ENCODE measurements around the gene RNF186. TPM values are rescaled to one million over a fixed set of nuclear protein-coding genes. Genes with fewer than 3 reads are reported as not detected.
A peak's percentile ranks its signal among the peaks of the same experiment; 100 is the strongest.

RNF186 gene
- total RNA-seq, 2 donors from 2014 or later = not detected

GRCh38 chr1:19771350-19771749, 43.7 kb downstream of the RNF186 start:
- intact Hi-C loops (cut with DNase I) = no loop called here
- peak; percentile 70 for DNase-seq (ENCODE audit: low spot score)

- no peak for DNase-seq (ENCODE audit: low spot score)
- intact Hi-C loops (cut with DNase I) = no loop called here
Observed at GRCh38 chr1:19770436-19771190, 44.5 kb downstream of the RNF186 start.

DNA sequence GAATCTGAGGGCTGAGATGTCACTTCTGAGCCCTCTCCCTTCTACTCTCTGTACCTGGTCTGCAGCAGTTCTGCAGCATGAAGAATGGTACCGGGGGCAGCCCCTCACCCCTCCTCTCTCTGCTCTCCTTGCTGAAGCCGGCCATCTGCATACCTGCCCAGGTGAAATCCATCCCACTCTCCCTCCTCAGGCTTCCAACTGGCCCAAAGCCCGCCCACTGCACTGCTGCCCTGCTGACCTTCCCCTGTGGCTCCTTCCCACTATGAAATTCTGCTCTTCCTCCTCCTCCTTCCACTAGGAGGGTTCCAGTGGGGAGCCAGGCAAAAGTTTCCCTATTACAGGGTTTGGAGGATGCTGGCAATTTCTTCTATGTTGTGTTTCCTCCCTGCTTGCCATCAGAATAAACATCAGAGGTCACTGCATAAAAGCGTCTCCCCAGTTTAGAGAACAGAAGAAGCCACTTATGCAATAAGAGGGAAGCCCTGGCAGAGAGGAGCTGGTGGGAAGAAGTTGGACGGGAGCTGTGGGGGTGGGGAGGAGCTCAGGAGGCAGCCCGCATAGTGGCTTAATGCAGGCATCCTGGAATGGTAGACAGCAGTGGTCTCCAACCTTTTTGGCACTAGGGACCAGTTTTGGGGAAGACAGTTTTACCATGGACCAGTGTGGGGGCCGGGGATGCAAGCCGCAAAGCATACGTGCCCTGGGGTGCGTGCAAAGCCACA, 45.7 kb downstream of the RNF186 start:
- intact Hi-C loops (cut with DNase I) = no loop called here
- peak; percentile 48 for DNase-seq (ENCODE audit: low spot score)

- intact Hi-C loops (cut with DNase I) = no loop called here
- peak; percentile 65 for DNase-seq (ENCODE audit: low spot score)
Observed at GRCh38 chr1:19768353-19769210, 46.5 kb downstream of the RNF186 start.

GRCh38 chr1:19765623-19766022, 49.5 kb downstream of the RNF186 start:
- intact Hi-C loops (cut with DNase I) = no loop called here
- DNase-seq (ENCODE audit: low spot score) = peak; percentile 11

GRCh38 chr1:19764848-19765247, 50.2 kb downstream of the RNF186 start:
- DNase-seq (ENCODE audit: low spot score) = no peak
- intact Hi-C loops (cut with DNase I) = no loop called here

Other genes starting within 250 kb of the RNF186 start
- 100 to 1,000 TPM; 137 to 186 TPM for gene NBL1, start 171.0 kb downstream of the RNF186 start, total RNA-seq
- not detected for gene HTR6, start 150.4 kb downstream of the RNF186 start, total RNA-seq
- gene TMCO4, start 15.4 kb downstream of the RNF186 start, total RNA-seq = 10 to 100 TPM; 12.3 to 13.2 TPM
- gene OTUD3, start 67.1 kb upstream of the RNF186 start, total RNA-seq = 1 to 10 TPM; 8.1 to 9.4 TPM
- gene PLA2G2E, start 108.3 kb upstream of the RNF186 start, total RNA-seq = not detected
- gene PLA2G2A, start 164.3 kb upstream of the RNF186 start, total RNA-seq = 1,000 to 10,000 TPM in 1 of 2 donors, 100 to 1,000 TPM in 1; 310 to 2,023 TPM